COLO668 (cell line): ENCODE data around the gene WDR70.
"Not testable (repeated sequence)": the region's sequence is repeated elsewhere in the genome, so short reads cannot be mapped to it uniquely, and the experiment has no call there.

Source experiments
- DNase-seq: peaks from one replicate; lab custom pipeline; 2025; ENCODE audit not compliant: unreplicated experiment; lab: John Stamatoyannopoulos, UW

WDR70 gene

DNA sequence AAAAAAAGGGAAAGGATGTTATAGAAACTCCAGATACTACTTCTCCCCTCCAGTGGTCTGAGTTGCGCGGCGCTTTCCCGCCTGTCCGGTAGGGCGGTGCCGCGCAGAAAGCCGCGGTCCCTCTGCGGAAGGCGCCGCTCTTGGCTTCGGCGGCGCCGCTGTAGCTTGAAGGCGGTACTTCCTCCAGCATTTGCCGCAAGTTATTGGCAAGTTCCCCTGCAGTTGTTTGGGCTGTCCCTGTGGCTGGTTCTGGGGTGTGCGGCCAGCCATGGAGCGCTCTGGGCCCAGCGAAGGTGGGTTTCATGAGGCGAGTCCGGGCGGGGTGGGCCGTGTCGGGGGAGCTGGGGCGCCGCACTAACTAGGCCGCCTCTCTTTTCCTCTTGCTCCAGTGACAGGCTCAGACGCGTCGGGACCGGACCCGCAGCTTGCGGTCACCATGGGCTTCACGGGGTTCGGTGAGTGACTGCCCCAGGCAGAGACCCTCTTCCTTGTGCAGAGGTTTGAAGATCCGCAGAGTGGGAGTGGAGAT is at the start of gene WDR70:
WDR70 (plus strand) TSS at position 219 of the 529 bp plus-strand sequence; CDS start at position 269, 50 bp downstream.
- peak; percentile 90 for DNase-seq

GRCh38 chr5:37334754-37335153 is 44.4 kb upstream of the WDR70 start:
- DNase-seq: not testable (repeated sequence)

DNA sequence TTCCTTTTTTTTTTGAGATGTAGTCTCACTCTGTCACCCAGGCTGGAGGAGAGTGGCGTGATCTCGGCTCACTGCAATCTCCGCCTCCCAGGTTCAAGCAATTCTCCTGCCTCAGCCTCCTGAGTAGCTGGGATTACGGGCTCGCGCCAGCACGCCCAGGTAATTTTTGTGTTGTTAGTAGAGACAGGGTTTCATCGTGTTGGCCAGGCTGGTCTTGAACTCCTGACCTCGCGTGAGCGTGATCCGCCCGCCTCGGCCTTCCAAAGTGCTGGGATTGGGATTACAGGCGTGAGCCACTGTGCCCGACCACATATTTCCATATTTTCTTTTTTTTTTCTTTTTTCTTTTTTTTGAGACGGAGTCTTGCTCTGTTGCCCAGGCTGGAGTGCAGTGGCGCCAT is 36.4 kb upstream of the WDR70 start:
- not testable (repeated sequence) for DNase-seq

DNA sequence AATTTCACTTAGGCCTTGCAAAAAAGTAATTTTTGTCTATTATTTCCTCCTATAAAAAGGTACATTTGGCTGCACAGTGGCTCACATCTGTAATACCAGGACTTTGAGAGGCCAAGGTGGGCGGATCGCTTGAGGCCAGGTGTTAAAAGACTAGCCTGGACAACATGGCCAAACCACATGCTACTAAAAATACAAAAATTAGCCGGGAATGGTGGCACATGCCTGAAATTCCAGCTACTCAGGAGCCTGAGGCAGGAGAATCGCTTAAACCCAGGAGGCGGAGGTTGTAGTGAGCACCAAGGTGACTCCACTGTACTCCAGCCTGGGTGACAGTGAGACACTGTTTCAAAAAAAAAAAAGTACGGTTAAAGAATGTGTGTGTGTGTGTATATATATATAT is 24.0 kb upstream of the WDR70 start:
- DNase-seq: no peak

DNA sequence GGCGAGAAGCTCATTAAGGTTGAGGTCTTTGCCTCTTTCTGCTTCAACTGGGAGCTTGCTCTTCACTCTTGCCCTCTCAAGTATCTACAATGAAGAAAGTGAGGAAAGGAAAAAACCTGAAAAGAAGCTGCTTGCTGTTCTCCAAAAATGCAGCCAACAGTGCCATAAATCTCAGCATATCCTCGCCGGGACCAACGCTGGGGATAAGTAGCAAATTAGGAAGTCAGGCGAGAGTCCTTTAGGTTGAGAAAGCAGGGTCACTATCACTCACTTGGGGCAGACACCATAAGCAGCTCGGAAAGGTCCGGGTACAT is 8.6 kb upstream of the WDR70 start:
- no peak for DNase-seq

GRCh38 chr5:37370864-37371726 is 8.0 kb upstream of the WDR70 start, which contains the start of gene NUP155:
NUP155 (minus strand) TSS chr5:37371106; CDS start chr5:37370977, 129 bp downstream.
- peak; percentile 95 for DNase-seq

DNA sequence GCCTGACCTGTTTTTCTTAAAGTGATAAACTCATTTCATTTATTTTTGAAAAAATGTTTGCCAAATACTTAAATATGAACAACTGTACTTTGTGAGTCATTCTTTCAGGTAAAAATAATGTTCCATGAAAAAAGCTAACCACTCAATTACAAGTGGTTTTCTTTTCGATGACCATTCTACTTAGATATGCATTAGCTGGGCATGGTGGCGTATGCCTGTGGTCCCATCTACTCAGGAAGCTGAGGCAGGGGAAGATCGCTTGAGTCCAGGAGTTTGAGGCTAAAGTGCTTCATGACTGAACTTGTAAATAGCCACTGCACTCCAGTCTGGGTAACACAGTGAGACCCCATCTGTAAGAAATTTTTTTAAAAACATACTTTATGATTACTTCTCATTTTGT is 4.0 kb upstream of the WDR70 start:
- DNase-seq: no peak

DNA sequence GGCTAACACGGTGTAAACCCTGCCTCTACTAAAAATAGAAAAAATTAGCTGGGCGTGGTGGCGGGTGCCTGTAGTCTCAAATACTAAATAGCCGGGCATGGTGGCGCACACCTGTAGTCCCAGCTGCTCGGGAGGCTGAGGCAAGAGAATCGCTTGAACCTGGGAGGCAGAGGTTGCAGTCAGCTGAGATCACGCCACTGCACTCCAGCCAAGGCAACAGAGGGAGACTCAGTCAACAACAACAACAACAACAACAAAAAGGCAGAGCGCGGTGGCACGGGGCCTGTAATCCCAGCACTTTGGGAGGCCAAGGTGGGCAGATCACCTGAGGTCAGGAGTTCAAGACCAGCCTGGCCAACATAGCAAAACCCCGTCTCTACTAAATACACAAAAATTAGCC is 1.1 kb upstream of the WDR70 start:
- not testable (repeated sequence) for DNase-seq

DNA sequence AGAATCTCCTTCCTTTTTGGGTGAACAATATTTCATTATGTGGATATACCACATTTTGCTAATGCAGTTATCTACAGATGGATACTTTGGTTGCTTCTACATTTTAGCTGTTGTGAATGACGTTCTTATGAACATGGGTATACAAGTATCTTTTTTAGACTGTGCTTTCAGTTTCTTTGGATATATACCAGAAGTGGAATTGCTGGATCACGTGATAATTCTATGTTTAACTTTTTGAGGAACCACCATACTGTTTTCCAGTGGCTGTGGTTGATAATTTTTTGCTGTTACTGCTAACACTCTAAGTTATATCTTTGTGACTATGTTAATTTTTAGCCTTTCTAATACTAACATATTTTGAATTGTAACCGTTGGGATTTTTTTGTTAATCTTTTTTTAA is 12.5 kb downstream of the WDR70 start:
- DNase-seq: no peak

- no peak for DNase-seq
Measured at GRCh38 chr5:37396352-37396751, 17.2 kb downstream of the WDR70 start.

DNA sequence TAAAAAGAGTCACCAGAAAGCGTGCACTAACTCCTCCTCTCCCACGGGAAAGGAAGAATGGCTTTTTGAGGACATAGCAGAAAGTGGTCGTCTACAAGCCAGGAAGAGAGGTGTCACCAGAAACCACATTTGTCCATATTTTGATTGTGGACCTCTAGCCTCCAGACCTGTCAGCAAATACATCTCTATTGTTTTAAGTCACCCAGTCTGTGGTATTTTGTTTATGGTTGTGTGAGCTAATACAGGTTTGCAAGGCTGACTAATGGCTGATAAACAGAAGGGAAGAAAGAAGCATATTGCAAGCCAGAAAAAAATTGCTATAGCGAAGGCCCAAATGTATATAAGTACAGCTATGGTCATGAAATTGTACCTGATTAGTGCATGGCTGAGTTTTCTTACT is 21.4 kb downstream of the WDR70 start:
- DNase-seq: no peak

GRCh38 chr5:37412515-37412914 is 33.4 kb downstream of the WDR70 start:
- no peak for DNase-seq

DNA sequence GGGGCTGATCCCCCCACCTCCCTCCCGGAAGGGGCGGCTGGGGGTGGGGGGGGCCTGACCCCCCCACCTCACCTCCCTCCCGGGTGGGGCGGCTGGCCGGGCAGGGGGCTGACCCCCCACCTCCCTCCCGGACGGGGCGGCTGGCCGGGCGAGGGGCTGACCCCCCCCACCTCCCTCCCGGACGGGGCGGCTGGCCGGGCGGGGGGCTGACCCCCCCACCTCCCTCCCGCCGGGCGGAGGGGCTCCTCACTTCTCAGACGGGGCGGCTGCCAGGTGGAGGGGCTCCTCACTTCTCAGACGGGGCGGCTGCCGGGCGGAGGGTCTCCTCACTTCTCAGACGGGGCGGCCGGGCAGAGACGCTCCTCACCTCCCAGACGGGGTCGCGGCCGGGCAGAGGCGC is 36.3 kb downstream of the WDR70 start:
- not testable (repeated sequence) for DNase-seq

DNA sequence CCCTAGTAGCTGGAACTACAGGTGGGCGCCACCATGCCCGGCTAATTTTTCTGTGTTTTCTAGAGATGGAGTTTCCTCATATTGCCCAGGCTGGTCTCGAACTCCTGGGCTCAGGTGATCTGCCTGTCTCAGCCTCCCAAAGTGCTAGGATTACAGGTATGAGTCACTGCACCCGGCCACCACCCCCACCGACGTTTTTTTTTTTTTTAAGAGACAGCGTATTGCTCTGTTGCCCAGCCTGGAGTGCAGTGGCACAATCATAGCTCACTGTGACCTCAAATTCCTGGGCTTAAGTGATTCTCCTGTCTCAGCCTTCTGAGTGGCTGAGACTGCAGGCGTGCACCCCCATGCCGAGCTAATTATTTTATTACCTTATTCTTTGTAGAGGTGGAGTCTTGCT is 38.2 kb downstream of the WDR70 start:
- no peak for DNase-seq

DNA sequence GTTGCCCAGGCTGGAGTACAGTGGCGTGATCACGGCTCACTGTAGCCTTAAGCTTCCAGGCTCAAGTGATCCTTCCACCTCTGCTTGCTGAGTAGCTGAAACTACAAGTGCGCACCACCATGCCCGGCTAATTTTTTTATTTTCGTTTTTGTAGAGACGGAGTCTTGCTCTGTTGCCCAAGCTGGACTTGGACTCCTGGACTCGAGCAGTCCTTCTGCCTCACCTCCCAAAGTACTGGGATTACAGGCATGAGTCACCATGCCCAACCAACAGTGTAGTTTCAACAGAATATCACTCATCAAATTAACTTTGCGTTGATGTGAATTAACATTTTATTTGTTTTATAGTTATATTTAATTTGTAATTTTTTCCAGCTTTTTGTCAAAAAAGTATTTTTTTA is 45.3 kb downstream of the WDR70 start:
- DNase-seq: no peak

DNA sequence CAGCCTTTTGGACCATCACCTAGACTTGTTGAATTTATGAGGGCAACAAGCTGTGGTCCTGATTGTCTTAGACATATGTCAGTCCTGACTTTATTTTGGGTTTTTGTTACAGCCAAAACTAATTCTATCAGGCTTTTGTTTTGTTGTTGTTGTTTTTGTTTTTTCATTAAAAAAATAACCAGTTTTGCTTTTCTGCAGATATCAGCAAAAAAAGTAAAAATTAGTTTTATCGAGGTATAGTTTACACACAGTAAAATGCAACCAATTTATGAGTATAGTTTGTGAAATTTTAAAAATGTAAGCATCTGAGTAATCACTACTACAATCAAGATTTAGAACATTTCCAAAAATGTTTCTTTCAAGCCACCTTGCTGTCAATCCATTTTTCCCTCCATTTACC is 48.9 kb downstream of the WDR70 start:
- no peak for DNase-seq

DNA sequence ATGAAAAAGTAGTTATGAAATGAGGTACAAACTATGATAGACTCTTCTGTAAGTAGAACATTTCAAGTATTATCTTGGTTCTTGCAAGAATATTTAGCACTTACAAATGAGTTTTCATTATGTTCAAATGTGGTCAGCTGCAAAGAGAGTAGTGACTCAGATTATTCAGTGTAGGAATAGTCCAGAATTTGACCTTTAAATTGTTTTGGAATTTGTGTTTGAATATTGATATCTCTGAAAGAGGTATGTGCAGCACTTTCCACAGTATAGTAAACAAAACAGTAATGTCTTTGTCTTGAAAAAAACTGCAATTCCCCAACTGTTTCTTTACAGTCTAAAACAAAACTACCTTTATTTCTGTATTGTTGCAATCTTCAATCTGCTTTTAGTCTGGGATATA is 56.1 kb downstream of the WDR70 start:
- no peak for DNase-seq

- DNase-seq: no peak
Measured at GRCh38 chr5:37436146-37436934, 57.2 kb downstream of the WDR70 start.

DNA sequence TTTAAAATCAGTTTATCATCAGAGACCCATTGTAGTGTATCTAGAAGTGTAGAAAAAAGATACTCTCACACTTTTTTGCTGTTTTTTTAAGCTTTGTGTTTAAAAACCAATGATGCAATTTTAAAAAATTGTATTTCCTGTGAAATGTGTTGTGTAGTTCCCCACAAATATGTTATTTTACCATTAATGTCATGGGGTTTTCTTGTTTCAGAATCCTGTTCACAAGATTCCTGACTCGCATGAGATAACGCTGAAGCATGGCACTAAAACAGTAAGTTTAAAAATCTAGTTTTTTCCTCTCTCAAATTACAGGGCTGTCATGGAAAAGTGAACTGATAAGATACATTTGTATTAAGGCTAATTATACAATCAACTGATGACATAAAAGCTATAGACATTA is 58.6 kb downstream of the WDR70 start:
- DNase-seq: no peak

GRCh38 chr5:37445783-37446182 is 66.7 kb downstream of the WDR70 start:
- not testable (repeated sequence) for DNase-seq

DNA sequence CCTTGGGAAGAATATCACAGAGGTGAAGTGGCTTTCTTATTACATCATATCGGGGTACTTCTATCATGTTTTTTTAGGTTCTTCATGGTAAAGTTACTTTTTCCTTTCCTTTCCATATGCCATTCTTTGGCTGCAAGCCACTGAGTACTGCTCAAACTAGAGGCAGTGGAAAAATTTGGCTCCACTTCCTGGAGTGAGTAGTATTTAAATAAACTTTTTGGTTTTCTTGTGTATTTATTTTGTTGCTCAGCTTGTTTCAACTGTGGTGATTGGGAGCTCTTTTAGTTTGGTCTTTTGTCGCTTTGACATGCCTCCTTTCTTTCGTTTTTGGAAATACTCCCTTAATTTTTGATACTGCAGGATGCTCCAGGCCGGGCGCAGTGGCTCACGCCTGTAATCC is 69.8 kb downstream of the WDR70 start:
- DNase-seq: no peak

DNA sequence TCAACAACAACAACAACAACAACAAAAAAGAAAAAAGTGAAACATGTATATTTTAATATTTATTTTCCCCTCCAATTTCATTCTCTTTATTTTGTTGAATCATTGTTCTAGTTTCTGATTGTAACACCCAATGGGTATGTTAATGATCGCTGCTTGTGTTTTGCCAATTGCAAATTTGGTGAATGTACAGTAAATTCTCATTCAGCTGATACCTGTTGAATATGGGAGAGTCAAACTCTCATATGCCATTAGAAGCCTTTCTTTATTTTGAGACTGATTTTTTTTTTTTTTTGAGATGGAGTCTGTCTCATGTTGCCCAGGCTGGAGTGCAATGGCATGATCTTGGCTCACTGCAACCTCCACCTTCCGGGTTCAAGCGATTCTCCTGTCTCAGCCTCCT is 72.9 kb downstream of the WDR70 start:
- DNase-seq: not testable (repeated sequence)
